ENCODE data around the gene NME7.
"Not testable (repeated sequence)": the region's sequence is repeated elsewhere in the genome, so short reads cannot be mapped to it uniquely, and the experiment has no call there.

Gene NME7

GRCh38 chr1:169212088-169212487, 155.5 kb downstream of the NME7 start:
- DNase-seq = no peak

DNA sequence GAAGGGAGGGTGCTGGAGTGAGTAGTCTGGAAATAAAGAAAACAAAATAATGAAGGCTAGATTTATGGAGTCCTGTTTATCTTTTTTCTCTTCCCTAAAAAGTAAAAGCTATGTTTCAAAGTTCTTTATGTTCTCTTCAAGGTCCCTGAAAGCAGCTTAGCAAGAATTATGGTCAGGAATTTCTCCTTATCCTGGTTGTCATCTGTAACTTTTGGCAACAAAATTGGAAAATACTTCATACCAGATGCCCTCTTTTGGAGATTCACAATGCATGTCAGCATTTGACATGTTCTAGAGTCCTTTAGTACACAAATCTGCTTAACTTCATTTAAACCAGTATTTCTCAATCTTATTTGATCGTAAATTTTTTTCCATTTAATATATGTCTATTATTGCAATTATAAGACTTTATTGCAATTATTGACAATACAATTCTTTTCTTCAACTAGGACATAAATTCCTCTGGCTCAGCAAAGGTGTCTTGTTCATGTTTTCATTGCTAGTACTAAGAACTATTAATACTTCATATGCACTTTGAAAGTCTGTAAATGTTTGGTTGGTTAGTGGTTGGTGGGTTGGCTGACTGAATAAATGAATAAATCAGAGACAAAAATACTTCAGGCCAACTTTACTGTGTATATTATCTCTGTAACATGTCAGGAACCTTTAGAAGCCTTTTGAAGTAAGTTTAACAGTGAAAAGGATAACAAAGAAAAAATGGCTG, 159.6 kb downstream of the NME7 start:
- no peak for DNase-seq

GRCh38 chr1:169204157-169204556, 163.4 kb downstream of the NME7 start:
- DNase-seq = no peak

DNA sequence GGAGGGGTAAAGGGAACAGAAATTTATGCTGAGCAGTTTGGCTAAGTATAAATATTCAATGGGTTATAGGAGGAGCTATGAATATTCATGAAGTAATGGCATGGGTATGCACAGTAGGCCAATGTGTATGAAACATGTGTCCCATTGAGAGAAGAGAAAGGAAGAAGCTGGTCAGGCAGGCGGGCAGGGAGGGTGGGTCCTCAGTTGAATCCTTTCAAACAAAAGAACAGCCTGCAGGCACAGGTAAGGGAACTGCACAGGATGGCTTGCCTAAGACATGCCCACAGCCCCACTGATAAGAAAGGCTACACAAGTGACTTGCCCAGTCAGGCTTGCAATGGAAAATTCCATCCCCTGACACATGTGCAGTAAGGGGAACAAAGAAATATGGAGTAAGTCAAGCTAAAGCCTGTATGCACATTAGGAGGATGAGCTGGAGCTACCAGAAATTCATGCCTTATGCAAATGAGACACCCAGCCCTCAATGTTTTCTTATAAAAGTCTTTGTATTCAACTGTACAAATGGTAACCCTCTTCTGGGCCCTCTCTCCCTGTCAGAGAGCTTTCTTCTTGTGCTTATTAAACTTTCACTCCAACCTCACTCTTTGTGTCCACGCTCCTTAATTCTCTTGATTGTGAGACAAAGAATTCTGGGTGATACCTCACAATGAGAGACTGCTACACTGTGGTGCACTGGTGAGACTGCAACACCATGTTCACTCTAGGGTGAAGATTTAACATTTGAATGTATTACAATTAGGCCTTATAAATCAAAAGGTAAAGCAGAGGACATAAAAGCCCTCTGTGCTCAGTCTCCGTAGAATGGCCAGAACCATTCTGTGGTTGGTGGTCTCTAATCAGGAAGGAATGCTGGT, 164.6 kb downstream of the NME7 start:
- no peak for DNase-seq

DNA sequence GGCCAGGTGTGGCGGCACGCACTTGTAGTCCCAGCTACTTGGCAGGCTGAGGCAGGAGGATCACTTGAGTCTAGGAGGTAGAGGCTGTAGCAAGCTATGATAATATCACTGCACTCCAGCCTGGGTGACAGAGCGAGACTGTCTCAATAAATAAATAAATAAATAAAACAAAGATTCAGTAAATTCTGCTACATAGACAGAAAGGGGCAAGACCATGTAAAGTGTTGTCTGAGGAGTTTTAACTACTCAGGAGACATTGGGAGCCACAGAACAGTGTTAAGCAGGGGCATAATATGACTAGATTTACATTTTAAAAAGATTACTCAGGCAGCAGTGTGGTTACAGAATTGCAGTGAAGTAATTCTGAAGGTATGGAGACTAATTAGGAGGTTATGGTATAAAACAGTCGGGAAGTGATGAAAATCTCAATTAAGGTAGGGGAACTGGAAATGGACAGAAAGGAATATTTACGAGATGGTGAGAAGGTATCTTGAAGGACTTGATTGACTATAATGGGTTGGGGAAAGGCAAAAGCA, 166.4 kb downstream of the NME7 start:
- no peak for DNase-seq

GRCh38 chr1:169200319-169200718, 167.3 kb downstream of the NME7 start:
- no peak for DNase-seq

GRCh38 chr1:169196581-169196980, 171.0 kb downstream of the NME7 start:
- no peak for DNase-seq

DNA sequence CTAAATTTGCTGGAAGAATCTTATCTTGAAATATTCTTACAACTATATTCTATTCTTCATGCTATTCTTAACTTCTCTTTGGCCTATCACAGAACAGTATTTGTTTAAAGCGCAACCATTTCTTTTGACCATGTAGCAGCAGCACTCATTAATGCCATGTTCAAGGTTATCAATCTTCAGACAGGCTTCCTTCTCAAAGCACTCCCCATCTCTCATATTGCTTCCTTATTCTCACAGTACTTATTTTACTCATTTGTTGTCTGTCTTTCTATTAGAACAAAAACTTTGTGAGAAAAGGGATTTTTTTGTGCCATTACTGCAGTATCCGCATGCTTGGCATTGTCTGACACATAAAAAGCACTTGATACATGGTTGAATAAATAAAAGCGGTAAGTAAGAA, 171.4 kb downstream of the NME7 start:
- DNase-seq = no peak

DNA sequence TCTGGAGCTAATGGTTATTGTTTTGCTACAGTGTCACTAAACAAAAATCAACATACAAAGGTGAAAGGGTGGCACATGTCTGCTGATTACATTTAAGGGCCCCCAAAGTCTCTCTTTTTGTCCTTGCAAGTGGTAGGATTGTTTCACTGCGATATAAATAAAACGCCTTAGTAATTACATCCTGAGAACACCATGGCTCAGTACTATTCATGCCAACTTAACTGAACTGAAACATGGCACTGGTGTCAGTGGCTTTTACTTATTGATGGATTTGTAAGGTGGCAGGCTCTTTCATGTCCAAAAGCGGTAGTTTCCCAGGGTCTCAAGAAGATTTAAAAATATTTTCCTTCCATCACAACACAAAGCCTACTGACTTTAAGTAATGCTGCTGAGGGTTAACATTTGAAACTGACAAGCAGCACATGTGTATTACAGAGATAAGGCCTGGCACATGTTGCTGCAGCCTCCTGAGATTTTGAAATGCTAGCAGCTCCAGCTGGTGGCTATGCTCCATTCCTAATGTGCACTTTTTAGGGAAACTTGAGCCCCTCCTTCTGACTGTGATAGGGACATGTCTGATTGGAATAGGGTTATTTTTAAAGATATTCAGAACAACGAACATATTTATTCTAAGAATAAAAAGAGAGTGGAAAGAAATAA, 174.3 kb downstream of the NME7 start:
- DNase-seq = no peak

DNA sequence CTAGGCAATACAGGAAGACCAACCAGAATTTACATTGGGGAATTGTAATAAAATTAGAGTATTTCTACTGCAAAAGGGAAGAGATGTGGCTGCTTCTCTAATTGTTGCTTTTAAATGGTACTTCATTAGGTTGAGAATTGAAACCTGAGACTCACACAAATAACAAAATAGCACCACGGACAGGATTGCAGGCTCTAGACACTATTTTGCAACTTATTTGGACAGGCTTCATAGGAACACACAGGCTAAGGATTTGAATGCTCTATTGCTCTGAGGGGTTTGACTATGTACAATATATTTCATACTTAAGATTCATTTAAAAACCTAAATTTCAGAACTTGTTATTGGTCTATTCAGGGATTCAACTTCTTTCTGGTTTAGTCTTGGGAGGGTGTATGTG, 181.5 kb downstream of the NME7 start:
- no peak for DNase-seq

DNA sequence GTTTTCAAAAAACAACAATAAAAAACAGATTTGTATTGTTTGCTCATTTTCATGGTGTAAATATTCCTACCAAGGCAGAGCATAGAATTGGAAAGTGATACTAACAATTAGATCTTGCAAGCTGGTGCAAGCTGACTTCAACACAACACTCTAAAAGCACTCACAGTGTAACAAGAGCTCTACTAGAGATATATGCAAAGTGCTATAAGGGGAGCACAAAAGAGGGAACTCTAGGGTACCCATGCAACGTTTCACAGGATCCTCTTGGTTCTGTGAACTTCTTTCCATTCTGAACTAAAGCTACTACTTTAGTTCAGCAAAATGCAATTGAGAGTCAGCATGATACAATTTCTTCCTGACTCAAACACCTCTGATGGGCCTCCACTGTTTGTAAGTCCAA, 182.8 kb downstream of the NME7 start:
- DNase-seq = no peak

DNA sequence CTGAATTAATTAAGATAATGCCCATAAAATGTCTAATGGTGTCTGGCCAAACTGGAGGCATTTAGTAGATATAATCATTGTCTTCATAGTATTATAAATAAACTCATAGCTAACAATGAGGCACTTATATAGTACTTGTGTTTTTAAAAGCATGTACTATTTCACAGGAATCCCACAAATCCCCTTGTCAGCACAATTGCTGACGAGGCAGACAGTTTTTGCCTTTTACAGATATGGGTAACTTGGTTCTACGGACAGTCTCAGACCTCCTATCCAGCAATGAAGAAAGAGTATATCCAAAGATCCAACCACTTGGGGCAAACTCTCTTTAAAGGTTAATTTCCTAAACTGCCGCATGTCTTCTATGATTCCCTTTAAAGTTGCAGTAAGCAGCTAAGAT, 187.4 kb downstream of the NME7 start:
- DNase-seq = no peak

GRCh38 chr1:169179431-169179830, 188.2 kb downstream of the NME7 start:
- not testable (repeated sequence) for DNase-seq

DNA sequence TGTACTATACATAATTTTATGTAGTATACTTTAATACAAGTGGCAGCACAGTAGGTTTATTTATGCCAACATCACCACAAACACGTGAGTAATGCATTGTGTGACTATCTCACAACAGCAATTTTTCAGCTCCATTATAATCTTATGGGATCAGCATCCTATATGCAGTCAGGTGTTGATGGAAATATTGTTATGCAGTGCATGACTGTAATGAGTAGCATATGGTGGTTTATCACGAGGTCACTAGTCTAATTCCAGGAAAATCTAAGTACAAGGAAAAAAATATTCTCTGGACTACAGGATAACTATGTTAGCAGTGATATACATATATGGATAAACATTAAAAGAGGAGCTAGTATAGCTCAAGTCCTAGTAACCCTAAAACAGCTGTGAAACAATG, 192.1 kb downstream of the NME7 start:
- DNase-seq = no peak

GRCh38 chr1:169163059-169163458, 204.5 kb downstream of the NME7 start:
- DNase-seq = no peak

DNA sequence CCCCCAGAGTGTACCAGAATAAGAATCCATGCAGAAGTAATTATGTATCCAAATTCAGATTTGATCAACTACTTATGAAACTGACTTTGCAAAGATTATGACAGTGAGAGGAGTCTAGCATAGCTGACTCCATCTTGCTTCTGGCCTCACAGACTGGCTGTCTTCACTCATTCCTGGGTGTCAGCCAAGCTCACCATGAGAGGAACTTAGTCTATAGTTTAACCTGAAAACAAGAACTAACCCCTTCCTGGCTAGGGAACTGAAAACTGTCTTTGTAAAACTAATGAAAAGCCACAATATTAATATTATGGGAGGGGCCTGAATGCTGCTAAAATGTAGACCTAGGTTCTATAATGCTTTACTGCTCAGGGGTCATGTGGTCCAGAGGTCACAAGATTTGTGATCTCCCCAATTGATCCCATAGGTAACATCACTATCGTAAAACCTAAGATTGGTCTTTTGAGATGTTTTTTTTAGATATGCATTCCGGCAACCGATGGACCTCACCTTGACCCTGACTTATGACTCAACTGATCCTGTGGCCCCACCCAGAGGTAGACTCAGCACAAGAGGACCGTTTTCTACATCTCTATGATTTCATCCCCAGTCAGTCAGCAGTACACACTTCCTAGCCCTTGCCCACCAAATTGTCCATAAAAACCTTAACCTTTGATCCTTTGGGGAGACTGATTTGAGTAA, 206.0 kb downstream of the NME7 start:
- no peak for DNase-seq

DNA sequence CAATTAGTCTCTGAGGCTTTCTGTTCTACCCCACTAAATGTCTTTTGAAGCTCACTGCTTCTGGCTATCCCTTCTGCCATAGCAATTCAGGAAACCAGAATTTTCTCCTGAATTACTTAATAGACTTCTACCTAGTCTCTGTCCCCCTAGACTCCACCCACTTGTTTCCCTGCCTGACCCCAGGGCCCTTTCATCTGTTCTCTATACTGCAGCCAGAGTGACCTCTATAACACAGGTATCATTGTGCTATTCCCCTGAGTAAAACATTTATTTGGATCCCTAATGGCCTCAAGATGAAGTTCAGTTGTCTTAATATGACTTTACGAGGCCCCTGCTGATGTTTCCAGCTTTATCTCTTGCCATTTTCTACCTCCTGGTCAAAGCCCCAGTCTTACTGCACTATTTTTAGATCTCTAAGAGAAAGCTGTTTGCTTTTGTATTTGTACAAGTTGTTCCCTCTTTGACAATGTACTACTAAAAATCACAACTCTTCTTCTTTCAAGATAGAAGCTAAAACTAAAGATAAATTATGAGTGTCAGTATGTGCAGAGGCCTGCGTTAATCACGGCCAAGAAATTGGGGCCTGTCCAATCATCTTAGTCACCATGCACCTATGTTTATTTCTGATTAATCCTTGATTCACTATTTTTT, 206.6 kb downstream of the NME7 start:
- no peak for DNase-seq

GRCh38 chr1:169156580-169156979, 211.0 kb downstream of the NME7 start:
- no peak for DNase-seq

- DNase-seq = no peak
Observed at GRCh38 chr1:169155675-169156074, 211.9 kb downstream of the NME7 start.

DNA sequence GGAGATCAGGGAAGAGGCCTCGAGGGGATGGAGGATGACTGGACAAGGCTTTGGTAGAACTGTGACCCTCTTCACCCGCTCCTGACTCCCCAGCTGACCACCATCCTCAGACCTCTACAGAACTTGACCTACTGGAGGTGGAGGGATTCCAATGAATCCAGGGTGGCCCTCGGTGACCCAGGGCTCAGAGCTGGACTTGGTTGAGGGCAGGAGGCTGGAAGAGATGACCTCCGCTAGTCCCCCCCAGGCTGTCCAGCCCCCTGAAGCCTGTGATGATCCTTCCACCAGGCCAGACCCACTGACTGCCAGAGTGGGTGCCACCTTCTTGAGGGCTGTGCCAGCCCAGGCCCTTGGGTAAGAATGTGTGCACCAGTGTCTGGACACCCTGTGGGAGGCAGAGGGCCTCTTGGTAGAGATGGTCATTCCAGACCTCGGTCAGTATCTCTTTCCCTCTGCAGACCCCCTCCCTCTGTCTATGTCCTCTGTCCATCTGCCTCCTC, 216.2 kb downstream of the NME7 start:
- DNase-seq = no peak

GRCh38 chr1:169150641-169151337, 216.8 kb downstream of the NME7 start:
- no peak for DNase-seq
